ENCODE data around the gene ARIH2.

DNA sequence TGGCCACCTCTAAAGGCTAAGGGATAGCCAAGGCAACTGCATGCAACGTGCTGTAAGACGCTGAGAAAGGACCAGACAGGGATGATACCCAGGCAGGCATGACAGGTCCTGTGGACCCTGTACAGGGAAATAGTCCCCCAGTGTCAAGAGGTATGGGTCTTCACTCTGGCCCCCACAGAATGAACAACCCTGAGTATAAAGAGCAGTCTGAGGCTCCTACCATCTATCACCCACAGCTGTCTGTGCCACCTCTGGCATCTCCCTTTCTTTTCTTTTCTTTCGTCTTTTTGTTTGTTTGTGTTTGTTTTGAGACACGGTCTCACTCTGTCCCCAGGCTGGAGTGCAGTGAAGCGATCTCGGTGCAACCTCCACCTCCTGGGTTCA lies 38.7 kb upstream of the ARIH2 start:
- TF ChIP-seq TEAD4 (IDR thresholded peaks at IDR 0.05) (no peak), EGR1 (IDR thresholded peaks at IDR 0.05) (no peak)

All from Ishikawa (cell line).